ENCODE measurements around the gene FEM1B.
A peak's percentile ranks its signal among the peaks of the same experiment; 100 is the strongest.

FEM1B gene

GRCh38 chr15:68244235-68244634 lies 33.3 kb upstream of the FEM1B start:
- DNase-seq = no peak
- H3K9ac ChIP-seq (ENCODE audit: low read length) = no peak overlapping the region
- no peak overlapping the region for H3K27ac ChIP-seq (ENCODE audit: low read length)
- H3K27me3 ChIP-seq (replicated peaks; ENCODE audit: insufficient read depth, low read length) = no peaks in the 10 kb centered on the region
- no peak overlapping the region for H3K4me3 ChIP-seq (ENCODE audit: low read length)
- no peak for TF ChIP-seq EZH2 (optimal IDR thresholded peaks at IDR 0.05; ENCODE audit: low read depth, low read length)
- TF ChIP-seq EZH2phosphoT487 (IDR thresholded peaks at IDR 0.05; ENCODE audit: low read length) = no peak
- TF ChIP-seq, protein P1, sequence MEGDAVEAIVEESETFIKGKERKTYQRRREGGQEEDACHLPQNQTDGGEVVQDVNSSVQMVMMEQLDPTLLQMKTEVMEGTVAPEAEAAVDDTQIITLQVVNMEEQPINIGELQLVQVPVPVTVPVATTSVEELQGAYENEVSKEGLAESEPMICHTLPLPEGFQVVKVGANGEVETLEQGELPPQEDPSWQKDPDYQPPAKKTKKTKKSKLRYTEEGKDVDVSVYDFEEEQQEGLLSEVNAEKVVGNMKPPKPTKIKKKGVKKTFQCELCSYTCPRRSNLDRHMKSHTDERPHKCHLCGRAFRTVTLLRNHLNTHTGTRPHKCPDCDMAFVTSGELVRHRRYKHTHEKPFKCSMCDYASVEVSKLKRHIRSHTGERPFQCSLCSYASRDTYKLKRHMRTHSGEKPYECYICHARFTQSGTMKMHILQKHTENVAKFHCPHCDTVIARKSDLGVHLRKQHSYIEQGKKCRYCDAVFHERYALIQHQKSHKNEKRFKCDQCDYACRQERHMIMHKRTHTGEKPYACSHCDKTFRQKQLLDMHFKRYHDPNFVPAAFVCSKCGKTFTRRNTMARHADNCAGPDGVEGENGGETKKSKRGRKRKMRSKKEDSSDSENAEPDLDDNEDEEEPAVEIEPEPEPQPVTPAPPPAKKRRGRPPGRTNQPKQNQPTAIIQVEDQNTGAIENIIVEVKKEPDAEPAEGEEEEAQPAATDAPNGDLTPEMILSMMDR (IDR thresholded peaks at IDR 0.05; ENCODE audit: low read length) = no peak
- no peaks in the 10 kb centered on the region for H3K36me3 ChIP-seq (replicated peaks; ENCODE audit: insufficient read depth, low read length)
- no peaks in the 10 kb centered on the region for H3K9me2 ChIP-seq (replicated peaks; ENCODE audit: insufficient read depth, low read length)
- H2AFZ ChIP-seq (ENCODE audit: low read length) = no peak overlapping the region
- no peak overlapping the region for H3K4me2 ChIP-seq (ENCODE audit: low read depth, low read length)
- H3F3A ChIP-seq (ENCODE audit: insufficient read depth, low read length) = no peaks in the 10 kb centered on the region; the same call in 1 of the 2 replicates
- peaks cover 6% of the 10 kb centered on the region for H3K4me1 ChIP-seq (ENCODE audit: low read length)
- no peaks in the 10 kb centered on the region for H4K20me1 ChIP-seq (ENCODE audit: insufficient read depth, low read length)
- no peaks in the 10 kb centered on the region for H3K79me2 ChIP-seq (ENCODE audit: low read length)
- 0 out of 2 replicates have a peak, but pooled peaks cover 3% of the 10 kb centered on the region for H3K9me3 ChIP-seq (replicated peaks; ENCODE audit: insufficient read depth, low read length)

GRCh38 chr15:68249058-68249713 lies 28.4 kb upstream of the FEM1B start:
- DNase-seq = no peak
- TF ChIP-seq, protein P1 (IDR thresholded peaks at IDR 0.05; ENCODE audit: low read length) = no peak
- TF ChIP-seq EZH2phosphoT487 (IDR thresholded peaks at IDR 0.05; ENCODE audit: low read length) (no peak), EZH2 (optimal IDR thresholded peaks at IDR 0.05; ENCODE audit: low read depth, low read length) (no peak)
- Histone ChIP-seq H4K20me1 (ENCODE audit: insufficient read depth, low read length) (no peaks in the 10 kb centered on the region), H2AFZ (ENCODE audit: low read length) (no peak overlapping the region), H3K4me3 (ENCODE audit: low read length) (no peak overlapping the region), H3K4me2 (ENCODE audit: low read depth, low read length) (no peak overlapping the region), H3K9ac (ENCODE audit: low read length) (no peak overlapping the region), H3K9me2 (replicated peaks; ENCODE audit: insufficient read depth, low read length) (no peaks in the 10 kb centered on the region), H3K4me1 (ENCODE audit: low read length) (peaks cover 8% of the 10 kb centered on the region), H3K79me2 (ENCODE audit: low read length) (no peaks in the 10 kb centered on the region), H3K9me3 (replicated peaks; ENCODE audit: insufficient read depth, low read length) (0 out of 2 replicates have a peak, but pooled peaks cover 3% of the 10 kb centered on the region), H3K27me3 (replicated peaks; ENCODE audit: insufficient read depth, low read length) (no peaks in the 10 kb centered on the region), H3F3A (ENCODE audit: insufficient read depth, low read length) (peaks cover under 1% of the 10 kb centered on the region; the same call in 1 of the 2 replicates), H3K27ac (ENCODE audit: low read length) (no peak overlapping the region), H3K36me3 (replicated peaks; ENCODE audit: insufficient read depth, low read length) (no peaks in the 10 kb centered on the region)

DNA sequence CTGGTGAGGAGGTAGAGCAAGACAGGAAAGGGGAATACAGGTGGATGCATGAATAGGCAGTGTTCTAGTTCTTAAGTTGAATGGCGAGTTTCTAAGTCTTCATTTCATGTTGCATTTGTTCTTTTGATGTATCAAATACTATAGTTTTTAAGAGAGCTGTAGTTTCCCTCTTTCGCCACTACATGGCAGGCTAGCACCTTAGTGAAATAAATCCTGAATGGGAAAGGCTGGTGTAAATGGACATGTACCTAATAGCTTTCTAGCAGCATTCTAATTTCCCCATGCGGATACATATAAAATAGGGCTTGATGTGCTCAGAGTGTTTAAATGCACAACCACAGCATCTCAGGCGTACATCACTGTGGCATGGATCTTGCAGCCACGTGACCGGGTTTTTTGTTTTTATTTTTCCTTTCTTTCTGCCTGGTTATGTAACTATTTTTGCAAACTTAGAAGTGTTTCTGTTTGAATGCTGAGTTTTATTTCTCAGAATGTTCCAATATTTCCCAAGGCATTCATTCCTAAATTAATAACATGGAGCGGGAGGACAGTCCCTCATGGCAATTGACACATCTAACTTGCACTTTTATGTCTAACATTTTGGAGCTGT lies 24.5 kb upstream of the FEM1B start:
- H3K36me3 ChIP-seq (replicated peaks; ENCODE audit: insufficient read depth, low read length) = no peaks in the 10 kb centered on the region
- H3K4me1 ChIP-seq (ENCODE audit: low read length) = peaks cover 14% of the 10 kb centered on the region

More for the DNA sequence above, 24.5 kb upstream of the FEM1B start:
- Histone ChIP-seq H3K4me3 (ENCODE audit: low read length) (peak overlapping the region; percentile 11; the same call in 1 of the 2 replicates), H3K27ac (ENCODE audit: low read length) (no peak overlapping the region), H3K9me3 (replicated peaks; ENCODE audit: insufficient read depth, low read length) (no peaks in the 10 kb centered on the region), H2AFZ (ENCODE audit: low read length) (peak overlapping the region; percentile 21; the same call in 1 of the 2 replicates), H3K9ac (ENCODE audit: low read length) (no peak overlapping the region), H4K20me1 (ENCODE audit: insufficient read depth, low read length) (no peaks in the 10 kb centered on the region), H3K27me3 (replicated peaks; ENCODE audit: insufficient read depth, low read length) (no peaks in the 10 kb centered on the region), H3K9me2 (replicated peaks; ENCODE audit: insufficient read depth, low read length) (no peaks in the 10 kb centered on the region), H3F3A (ENCODE audit: insufficient read depth, low read length) (peaks cover 9% of the 10 kb centered on the region; the same call in 1 of the 2 replicates), H3K4me2 (ENCODE audit: low read depth, low read length) (peak overlapping the region; percentile 36), H3K79me2 (ENCODE audit: low read length) (no peaks in the 10 kb centered on the region)
- no peak for TF ChIP-seq EZH2phosphoT487 (IDR thresholded peaks at IDR 0.05; ENCODE audit: low read length)
- TF ChIP-seq, protein P1 (IDR thresholded peaks at IDR 0.05; ENCODE audit: low read length) = peak; percentile 90
- DNase-seq = peak; percentile 88

All from MM.1S (cell line).